HG03159 (cell line): ENCODE results near the gene PDSS2.

Experiments
- ATAC-seq: cut with Tn5 transposase; IDR thresholded peaks from one replicate; pipeline ENCODE4 v1.9.1; 2021; ENCODE audit warnings: mild to moderate bottlenecking, moderate library complexity; ENCODE audit not compliant: unreplicated experiment

PDSS2 gene, protein sequence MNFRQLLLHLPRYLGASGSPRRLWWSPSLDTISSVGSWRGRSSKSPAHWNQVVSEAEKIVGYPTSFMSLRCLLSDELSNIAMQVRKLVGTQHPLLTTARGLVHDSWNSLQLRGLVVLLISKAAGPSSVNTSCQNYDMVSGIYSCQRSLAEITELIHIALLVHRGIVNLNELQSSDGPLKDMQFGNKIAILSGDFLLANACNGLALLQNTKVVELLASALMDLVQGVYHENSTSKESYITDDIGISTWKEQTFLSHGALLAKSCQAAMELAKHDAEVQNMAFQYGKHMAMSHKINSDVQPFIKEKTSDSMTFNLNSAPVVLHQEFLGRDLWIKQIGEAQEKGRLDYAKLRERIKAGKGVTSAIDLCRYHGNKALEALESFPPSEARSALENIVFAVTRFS

DNA sequence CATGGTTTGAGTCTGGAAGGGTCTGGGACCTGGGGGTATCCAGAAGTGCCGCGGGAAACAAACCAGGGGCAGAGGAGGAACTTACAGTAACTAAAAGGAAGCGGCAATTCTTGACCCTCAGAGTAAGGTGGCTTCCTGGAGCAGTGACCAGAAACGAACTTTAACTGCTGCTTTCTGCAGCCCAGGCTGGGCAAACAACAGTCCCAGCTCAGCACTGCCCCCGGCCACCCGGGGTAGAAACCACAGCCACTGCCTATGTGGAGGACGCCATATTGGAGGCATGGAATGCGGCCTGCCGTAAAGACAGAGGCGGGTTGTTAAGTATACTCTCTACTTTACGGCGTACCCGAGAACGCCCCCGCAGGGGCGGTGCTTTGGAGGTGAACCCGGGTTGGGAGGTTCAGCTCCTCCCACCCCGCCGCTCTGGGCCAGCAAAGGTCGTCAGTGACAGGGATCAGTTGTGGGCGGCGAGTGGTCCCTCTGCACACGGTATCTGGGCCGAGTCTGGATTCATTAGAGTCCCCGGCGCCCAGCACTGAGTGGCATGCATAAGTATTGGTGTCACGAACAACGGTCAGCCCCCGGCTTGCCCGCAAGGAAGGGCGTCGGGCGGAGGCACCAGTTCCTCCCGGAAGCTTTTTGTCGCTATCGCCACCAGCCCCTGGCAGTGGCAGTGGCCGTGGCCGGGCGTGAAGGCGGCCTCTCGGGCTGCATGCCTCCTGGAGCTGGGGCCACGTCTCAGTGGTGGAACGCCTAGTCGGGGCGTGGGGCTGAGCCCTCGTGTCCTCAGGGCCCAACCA lies at the start of gene PDSS2:
Gene PDSS2 (minus strand): TSS at position 282 of the 800 bp plus-strand sequence. CDS start 279 bp downstream, at position 3.
- ATAC-seq = peak; percentile 92

DNA sequence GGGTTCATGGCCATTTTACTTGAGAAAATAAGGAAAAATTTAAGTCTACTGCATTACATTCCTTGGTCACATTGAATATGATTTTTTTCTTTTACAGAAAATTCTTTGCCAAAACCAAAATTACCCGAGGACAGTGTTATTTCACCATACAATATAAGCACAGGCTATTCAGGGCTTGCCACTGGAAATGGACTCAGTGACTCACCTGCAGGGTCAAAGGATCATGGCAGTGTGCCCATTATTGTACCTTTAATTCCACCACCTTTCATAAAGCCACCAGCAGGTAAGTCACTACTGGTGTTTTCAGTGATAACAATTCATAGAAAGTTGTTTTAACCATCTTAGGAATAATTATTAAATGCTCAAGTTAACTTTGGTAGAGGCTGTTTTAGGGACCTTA lies 46.8 kb upstream of the PDSS2 start:
- no peak for ATAC-seq

DNA sequence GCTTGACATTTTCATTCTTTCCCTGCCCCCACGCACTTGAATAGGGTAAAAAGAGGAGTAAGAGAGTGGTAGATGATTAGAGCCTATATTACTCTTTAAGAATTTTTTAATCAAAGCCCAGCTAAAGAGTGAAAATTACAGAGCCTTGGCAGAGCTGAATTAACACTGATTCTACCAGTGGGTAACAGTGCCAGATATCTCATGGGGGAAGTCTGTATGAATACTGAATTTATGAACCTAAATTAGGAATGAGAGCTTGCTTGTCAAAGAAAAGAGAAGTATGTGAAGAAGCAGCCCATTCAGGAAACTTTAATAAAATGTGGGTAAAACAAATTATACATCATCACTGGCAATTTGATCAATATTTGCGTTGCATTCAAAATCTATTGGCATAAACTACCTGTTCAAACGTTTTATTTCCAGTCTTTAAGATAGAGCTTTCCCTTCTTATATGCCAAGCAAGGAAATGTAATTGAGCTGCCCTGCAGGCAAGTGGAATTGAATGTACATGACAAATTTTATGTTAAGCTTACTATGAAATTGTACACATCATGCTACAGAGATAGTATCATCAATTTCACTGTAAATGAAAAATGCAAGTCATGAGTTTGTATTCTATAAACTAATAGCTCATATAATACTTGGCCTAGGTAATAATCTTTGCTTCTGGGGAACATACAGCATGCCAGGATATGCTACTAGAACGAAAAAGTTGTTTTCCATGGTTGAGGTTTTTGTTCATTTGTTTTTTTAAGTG lies 45.1 kb upstream of the PDSS2 start:
- ATAC-seq = no peak

DNA sequence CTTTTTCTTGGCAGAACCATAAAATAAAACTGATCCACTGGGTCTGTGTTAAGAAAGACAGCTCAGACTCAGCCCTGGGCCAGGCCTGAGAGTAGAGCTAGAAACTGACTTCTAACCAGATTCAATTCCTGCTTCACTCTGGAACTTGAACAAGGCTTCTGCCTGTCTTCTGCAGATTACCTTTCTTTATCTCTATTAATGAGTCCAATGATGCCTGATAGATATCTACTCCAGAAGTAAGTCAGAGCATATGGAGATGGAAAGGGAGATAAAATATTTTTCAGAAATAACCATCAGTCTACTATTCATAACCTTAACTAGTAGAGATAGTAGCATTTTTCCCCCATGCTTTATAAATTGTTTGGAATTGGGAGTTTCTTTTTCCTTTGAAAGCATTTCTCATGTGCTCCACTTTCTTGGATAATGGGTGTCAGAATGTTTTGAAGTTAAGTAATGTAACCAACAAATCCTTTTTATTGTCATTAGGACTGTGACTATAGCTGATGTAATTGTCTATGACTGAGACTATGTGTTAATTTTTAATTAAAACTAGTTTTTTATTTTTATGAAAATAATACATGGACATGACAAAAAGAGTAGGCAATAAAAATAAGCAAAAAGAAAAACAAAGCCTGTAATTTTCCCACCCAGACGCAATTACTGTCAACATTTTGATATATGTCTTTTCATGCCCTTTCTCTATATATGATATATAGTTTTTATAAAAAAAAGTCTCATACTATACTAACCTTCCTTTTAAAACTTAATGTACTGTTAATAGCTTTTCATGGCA lies 37.7 kb upstream of the PDSS2 start:
- no peak for ATAC-seq

DNA sequence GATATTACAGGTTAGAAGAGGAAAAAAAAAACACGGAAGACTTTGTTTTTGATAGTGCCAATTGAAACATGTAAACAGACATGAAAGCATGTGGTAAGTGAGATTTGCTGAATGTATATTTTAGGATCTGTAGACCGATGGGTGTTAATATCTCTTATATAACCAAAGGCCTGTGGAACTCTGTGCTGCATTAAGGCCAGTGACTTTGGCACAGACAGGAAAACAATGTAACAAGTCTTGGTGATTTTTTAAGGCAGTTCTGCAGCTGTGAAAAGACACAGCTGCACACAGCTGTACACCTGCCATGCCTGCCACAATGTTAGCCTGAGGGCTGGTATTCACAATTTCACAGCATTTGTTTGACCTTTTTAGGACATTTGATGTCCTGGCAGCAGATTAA lies 36.6 kb upstream of the PDSS2 start:
- ATAC-seq = no peak

DNA sequence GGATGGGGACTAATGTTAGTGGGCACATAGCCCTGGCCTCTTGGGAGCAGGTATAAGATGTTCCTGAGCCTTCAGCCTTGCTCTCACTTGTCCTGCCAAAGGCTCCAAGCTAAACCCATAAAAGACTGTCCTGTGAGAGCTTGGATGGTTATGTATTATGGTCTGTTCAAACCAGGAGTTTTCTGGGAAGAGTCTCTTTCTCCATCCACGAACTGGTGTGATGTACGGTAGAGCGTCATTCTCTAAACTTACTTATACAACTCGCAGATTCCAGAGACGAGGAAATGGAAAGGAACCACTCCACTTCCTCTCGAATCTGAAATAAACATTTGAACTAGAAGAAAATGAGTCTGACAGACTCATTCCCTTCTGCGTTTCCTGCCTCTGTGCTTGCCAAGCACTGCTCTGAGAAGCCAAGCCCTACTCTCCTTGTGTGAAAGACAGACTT lies 35.9 kb upstream of the PDSS2 start:
- ATAC-seq = no peak

DNA sequence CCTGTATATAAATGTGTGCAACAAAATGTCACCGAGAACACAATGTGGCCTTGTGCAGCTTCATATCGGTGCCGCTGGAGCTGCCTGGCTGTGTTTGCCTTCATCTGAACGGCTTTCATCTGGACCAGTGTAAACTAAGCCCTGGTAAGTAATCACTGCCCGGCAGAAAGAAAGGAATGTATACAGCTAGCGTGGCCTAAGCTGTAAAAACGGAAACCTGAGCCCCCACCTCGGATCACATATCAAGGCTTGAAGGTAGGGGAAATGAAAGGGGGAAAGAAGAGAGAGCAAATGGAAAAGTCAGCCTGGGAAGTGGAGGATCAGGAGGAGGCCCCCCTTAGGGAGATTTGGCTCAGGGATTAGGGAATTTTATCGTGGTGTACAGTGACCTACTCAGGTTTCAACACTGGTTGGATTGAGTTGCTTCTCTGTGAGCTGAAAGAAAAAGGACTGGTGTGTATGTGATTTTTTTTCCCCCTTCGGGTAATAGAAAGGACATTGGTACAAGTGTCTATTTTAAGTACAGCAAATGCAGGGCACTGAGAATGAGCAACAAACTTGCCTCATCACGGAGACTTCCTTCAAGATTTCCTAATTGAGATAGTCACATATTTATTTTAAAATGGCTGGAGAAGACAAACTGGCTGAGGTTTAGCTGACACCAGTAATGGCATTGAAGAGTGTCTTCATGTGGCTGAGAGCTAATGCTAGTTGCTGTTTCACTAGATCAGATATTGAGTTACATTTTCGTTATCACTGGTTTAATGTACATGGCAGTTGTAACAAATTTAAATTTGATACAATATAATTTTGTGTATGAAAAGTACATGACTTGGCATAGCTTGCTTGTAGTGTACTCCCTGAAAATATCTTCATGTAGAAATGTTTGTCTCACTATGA lies 34.0 kb upstream of the PDSS2 start:
- no peak for ATAC-seq

DNA sequence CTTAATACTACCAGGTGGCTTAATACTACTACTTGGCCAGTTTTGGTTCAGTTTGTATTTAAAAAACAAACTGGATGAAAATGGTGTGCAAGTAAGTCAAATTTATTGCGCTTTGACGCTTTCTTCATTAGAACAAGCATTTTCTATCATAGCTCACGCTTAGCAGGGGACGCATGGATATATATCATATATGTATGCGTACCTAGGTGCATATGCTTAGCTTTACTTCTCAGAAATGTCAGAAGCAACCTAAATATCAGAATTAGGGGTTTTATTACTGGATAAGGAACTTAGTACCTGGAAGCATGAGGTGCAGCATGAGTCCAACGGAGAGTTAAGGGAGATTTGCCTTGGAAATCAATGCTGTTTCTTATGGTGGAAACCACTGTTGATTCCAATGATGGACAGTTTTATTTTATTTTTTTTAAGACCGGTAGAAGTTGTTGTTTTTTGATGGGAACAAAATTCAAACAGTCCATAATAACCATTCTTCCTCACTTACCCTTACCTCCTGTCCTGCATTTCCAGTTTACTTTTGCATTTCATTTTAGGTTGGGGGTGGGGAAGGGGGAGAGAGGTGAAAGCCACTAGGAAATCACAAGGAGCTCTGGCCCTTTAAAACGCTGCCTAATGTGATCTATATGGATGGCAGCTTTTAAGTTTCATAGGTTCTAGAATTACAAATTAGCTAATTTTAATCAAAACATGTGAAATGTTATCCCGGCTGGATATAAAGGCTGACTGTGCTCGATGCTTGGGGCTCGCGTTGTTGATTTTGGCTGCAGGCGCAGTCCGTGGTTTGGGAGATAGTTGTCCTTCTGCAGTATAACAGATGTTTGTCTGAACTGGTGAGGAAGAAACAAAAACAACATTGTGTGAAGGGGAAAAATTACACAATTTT lies 32.6 kb upstream of the PDSS2 start:
- ATAC-seq = no peak

DNA sequence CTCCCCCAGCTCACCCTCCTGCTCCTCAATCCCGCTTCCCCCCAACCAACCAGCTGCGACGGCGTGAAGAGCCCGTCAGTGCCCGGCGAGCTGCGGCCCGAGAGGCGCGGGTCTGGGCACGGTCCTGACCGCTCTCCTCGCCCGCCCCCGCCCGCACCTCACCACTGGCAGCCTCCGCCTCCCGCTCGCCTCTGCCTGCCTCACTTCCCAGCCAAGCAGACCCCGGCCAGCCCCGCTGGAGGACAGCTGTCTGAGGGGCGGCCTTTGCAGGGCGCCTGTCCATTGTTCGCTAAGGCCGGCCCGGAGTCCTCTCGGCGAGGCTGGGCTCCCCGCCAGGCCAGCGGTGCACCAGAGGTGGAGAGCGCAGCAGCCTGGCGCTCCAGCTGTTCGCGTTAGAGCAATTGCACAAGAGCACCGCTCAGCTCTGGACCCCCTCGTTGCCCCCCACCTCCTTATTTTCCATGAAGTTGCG lies 31.8 kb upstream of the PDSS2 start:
- ATAC-seq = no peak

DNA sequence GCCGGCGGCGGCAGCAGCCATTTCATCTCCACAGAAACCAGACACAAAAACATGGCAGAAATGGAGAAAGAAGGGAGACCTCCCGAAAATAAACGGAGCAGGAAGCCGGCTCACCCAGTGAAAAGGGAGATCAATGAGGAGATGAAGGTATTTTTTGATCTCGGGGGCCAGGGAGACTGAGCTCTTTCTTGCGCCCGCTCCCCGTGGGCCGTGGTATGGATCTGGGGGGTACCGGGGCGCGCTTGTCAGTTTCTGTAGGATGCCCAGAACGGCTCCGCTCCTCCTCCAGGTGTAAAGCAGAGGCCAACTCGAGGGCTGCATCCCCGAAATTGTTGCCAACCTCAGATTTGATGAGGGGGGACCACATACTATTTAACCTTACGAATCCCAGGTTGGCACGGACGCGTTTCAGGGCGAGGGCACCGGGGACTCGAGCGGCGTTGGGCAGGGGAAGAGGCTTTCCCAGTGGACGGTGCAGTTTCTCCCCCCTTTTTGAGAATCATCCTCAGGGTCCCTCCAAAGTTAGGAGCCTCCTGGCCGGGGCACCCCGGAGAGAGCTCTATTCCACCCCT lies 31.3 kb upstream of the PDSS2 start:
- ATAC-seq = no peak

DNA sequence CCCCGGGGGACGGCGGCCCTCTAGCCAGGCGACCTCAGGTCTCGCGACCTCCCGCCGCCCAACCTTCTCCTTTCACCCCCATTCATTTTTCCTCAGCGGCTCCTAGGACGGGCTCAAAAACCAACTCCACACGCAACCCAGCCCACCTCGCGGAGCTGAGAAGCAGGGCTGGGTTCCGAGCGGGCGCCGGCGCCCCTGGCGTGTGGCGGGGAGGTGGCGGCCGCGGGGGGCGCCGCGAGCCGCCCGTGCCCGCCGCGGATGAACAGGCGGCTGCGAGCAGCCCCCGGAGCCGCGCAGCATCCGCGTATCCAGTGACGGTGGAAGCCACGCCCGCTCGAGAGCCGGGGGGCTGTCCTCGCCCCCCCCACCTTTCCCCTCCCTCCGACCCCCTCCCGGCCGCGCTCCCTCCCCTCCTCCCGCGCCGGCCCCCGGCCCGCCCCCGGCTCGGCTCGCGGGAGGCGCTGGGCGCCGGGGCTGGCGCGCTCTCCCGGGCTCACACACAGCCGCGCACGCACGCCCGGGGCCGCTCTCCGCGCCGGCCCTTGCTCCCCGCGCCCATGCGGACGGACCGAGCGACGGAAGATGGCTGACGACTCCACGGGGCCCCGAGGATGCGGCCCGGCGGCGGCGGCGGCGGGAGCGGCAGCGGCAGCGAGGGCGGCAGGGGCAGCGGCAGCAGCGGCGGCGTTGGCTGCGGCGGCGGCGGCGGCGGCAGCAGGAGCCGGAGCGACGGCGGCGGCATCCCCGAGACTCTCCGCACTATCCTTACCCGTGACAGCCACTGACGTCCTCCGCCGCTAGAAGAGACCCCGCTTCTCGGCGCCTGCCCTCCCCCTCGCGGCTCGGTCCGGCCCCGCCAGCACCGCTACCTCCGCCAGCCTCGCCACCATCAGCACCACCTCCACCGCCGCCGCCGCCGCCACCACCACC lies 30.5 kb upstream of the PDSS2 start, which contains the start of gene SOBP:
Gene SOBP (plus strand): TSS at position 482 of the 930 bp plus-strand sequence. CDS start 500 bp downstream, outside the sequence.
- ATAC-seq = no peak

DNA sequence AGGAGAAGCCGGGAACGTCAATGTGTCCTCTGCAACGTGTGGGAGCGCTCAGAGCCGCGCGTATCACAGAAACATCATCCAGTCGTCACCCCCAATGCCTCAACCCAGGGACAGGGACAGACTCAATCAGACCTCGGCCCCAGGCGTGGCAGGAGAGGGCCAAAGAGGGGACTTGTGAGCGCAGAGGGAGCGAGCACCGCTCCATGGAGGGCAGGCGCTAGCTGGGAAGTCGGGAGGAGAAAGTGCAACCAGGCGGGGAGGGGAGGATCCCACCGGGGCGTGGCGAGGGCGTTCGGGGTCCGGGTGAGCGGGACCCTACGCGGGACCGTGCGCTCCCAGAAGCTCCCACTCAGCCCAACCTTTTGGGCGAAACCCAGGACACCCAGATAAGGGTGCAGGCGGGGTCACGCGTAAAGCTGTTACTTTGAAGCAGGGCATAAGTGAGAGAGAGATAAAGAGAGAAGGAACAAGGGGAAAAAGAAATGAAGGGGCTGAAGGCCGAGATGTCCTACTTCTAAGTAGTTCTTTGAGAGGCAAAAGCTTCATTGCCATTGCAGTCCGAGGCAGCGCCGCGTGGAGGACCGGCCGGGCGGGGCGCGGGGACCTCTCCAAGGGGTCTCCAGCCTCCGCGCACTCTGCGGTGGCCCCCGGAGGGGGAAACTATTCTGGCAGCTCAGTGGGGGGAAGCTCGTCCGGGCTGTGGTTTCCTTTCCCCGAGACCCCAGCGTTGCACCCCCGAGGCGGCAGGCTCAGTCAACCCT lies 29.7 kb upstream of the PDSS2 start:
- no peak for ATAC-seq

DNA sequence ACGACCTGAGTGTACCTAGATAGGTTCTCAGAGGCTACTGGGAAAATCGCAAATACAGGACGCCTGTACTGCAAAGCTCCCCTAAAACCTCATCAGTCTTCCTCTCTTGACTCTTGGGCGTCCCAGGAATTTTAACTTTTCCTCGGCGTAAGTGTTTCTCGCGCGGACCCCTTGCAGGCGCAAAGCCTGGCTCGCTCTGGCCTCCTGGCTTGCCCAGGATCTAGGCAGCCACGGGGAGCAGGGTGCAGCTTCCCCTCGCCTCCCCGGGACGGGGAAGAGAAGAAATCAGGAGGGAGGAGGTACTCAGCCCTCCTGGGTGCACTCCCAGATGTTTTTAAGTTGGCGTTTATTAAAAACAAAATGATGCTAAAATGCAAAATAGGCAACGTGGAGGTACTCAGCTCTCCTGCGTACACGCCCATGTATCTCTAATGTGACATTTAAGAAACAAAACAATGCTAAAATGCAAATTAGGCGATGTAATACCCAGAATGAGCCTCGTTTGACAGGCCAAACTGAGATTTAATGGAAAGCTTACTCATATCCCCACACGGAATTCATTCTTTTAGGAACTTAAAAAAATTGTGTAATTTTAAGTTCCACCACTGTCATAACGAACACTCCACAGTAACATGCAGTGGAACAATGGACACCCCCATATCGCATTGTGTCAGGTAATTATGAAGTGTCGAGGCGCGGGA lies 29.0 kb upstream of the PDSS2 start:
- no peak for ATAC-seq

DNA sequence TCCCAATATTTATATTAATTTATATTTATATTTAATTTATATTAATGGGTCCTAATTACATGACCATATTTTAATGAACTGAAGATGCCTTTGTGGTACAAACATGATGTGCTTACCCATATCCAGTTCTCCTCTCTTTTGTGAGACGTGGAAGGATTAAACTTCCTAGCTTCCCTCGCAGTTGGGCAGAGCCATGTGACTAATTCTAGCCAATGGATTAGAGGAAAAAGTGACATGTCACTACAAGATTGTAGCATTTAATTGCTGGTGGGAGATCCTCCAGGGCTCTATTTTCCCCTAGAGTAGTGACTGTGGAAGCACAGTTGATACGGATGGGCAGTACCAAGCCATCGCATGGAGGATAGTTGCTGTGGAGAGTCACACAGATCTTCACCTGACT lies 25.8 kb upstream of the PDSS2 start:
- no peak for ATAC-seq

DNA sequence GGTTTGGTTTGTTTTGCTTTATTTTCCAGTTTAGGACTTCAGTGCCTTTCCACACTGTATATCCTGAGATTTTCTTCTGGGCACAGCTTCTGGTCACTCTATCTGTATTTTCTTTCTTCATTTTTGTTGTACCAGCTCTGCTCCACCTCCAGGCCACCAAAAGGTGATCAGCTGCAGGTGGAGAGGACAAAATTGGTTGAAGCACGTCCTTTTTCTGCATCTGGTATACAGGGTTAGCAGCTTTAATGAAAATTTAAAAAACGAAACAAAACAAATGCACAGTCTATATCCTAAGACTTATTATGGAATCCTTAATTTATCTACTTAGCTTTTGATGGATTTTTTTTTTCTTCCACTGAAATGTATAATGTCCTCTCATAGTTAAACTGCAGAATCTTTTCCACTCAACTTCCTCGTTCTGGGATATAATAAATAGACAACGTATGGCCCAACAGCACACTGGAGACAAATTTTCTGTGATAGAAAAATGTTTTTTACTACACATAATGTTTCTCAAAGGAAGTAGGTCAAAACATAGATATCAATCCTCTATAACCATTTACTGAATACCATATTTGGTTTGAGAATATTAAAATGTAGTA lies 19.8 kb upstream of the PDSS2 start:
- no peak for ATAC-seq
